SW 1271 (cell line): ENCODE measurements around the gene MEX3D.
A peak's percentile ranks its signal among the peaks of the same experiment; 100 is the strongest.

Experiments used
- DNase-seq, 2 experiments: peaks; one replicate each; lab custom pipeline; 2025; lab: John Stamatoyannopoulos, UW

The MEX3D gene

GRCh38 chr19:1518471-1518870 lies 49.7 kb downstream of the MEX3D start:
- DNase-seq: no peak

- DNase-seq: no peak
These were observed 51.8 kb downstream of the MEX3D start for GRCh38 chr19:1516395-1516753.

GRCh38 chr19:1514986-1515721 lies 53.0 kb downstream of the MEX3D start:
- no peak for DNase-seq

- no peak for DNase-seq
These were observed 53.8 kb downstream of the MEX3D start for GRCh38 chr19:1514295-1514661.

GRCh38 chr19:1513499-1514294 lies 54.4 kb downstream of the MEX3D start:
- peak; percentile 14 to 38 for DNase-seq

GRCh38 chr19:1512671-1513498 lies 55.2 kb downstream of the MEX3D start, which contains the start of gene ADAMTSL5:
Gene ADAMTSL5 (minus strand): TSS chr19:1513019. CDS start chr19:1510943, 2,076 bp downstream.
- DNase-seq: peak; percentile 40 to 56

- no peak for DNase-seq
These were observed 56.5 kb downstream of the MEX3D start for GRCh38 chr19:1511318-1512317.

GRCh38 chr19:1510807-1511206 lies 57.3 kb downstream of the MEX3D start:
- no peak for DNase-seq

- no peak for DNase-seq
These were observed 57.7 kb downstream of the MEX3D start for GRCh38 chr19:1510442-1510806.

- DNase-seq: no peak
These were observed 58.3 kb downstream of the MEX3D start for GRCh38 chr19:1509602-1510441.

GRCh38 chr19:1508507-1508856 lies 59.6 kb downstream of the MEX3D start:
- DNase-seq: no peak

GRCh38 chr19:1507763-1508506 lies 60.2 kb downstream of the MEX3D start:
- peak; percentile 78 to 93 for DNase-seq

- DNase-seq: no peak
These were observed 60.9 kb downstream of the MEX3D start for GRCh38 chr19:1507192-1507660.

- DNase-seq: no peak
These were observed 61.9 kb downstream of the MEX3D start for GRCh38 chr19:1505991-1506881.

GRCh38 chr19:1505012-1505411 lies 63.1 kb downstream of the MEX3D start:
- DNase-seq: no peak
